Measurements from ENCODE around the gene DARS1.

DNA sequence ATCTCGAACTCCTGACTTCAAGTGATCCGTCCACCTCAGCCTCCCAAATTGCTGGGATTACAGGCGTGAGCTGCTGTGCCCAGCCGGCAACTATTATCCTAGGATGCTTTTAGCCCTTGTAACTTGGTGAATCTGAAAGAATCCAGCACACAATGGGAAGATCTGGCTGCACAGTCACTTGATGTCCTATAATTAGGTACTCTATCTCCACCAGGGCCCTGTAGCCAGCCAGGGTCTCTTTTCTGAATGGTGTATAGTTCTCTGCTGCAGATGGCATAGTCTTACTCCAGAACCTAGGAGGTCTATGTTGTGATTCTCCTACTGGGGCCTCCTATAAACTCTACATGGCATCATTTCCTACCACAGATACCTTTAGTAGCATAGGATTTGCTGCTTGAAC is 95.3 kb downstream of the DARS1 start:
- TF ChIP-seq, protein P1, sequence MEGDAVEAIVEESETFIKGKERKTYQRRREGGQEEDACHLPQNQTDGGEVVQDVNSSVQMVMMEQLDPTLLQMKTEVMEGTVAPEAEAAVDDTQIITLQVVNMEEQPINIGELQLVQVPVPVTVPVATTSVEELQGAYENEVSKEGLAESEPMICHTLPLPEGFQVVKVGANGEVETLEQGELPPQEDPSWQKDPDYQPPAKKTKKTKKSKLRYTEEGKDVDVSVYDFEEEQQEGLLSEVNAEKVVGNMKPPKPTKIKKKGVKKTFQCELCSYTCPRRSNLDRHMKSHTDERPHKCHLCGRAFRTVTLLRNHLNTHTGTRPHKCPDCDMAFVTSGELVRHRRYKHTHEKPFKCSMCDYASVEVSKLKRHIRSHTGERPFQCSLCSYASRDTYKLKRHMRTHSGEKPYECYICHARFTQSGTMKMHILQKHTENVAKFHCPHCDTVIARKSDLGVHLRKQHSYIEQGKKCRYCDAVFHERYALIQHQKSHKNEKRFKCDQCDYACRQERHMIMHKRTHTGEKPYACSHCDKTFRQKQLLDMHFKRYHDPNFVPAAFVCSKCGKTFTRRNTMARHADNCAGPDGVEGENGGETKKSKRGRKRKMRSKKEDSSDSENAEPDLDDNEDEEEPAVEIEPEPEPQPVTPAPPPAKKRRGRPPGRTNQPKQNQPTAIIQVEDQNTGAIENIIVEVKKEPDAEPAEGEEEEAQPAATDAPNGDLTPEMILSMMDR (IDR thresholded peaks at IDR 0.05): no peak
- no peak for TF ChIP-seq POLR2A (IDR thresholded peaks at IDR 0.05)
